ENCODE measurements around the gene MPDU1.
"Not testable (repeated sequence)": the region's sequence is repeated elsewhere in the genome, so short reads cannot be mapped to it uniquely, and the experiment has no call there.

The MPDU1 gene

DNA sequence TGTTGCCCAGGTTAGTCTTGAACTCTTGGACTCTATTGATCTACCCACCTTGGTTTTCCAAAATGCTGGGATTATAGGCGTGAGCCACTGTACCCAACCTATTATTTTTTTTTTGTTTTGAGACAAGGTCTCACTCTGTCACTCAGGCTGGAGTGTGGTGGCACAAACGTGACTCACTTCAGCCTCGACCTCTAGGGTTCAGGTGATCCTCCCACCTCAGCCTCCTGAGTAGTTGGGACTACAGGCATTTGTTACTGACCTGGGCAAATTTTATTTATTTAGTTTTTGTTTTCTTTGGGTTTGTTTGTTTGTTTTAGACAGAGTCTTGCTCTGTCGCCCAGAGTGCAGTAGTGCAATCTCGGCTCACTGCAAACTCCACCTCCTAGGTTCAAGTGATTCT lies 40.0 kb downstream of the MPDU1 start:
- no peak overlapping the region for H3K27ac ChIP-seq
- TF ChIP-seq, protein P1, sequence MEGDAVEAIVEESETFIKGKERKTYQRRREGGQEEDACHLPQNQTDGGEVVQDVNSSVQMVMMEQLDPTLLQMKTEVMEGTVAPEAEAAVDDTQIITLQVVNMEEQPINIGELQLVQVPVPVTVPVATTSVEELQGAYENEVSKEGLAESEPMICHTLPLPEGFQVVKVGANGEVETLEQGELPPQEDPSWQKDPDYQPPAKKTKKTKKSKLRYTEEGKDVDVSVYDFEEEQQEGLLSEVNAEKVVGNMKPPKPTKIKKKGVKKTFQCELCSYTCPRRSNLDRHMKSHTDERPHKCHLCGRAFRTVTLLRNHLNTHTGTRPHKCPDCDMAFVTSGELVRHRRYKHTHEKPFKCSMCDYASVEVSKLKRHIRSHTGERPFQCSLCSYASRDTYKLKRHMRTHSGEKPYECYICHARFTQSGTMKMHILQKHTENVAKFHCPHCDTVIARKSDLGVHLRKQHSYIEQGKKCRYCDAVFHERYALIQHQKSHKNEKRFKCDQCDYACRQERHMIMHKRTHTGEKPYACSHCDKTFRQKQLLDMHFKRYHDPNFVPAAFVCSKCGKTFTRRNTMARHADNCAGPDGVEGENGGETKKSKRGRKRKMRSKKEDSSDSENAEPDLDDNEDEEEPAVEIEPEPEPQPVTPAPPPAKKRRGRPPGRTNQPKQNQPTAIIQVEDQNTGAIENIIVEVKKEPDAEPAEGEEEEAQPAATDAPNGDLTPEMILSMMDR (IDR thresholded peaks at IDR 0.05): no peak
- no peak for DNase-seq (ENCODE audit: low spot score)
- H3K4me3 ChIP-seq: no peak overlapping the region

DNA sequence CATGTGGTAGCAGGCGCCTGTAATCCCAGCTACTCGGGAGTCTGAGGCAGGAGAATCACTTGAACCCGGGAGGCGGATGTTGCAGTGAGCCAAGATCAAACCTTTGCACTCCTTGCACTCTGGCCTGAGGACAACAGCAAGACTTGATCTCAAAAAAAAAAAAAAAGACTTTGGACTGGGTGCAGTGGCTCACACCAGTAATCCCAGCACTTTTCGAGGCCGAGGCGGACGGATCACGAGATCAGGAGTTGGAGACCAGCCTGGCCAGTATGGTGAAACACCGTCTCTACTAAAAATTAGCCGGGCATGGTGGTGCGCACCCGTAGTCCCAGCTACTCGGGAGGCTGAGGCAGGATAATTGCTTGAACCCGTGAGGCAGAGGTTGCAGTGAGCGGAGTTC lies 42.1 kb downstream of the MPDU1 start:
- H3K4me3 ChIP-seq; DNase-seq (ENCODE audit: low spot score); H3K27ac ChIP-seq: not testable (repeated sequence)

DNA sequence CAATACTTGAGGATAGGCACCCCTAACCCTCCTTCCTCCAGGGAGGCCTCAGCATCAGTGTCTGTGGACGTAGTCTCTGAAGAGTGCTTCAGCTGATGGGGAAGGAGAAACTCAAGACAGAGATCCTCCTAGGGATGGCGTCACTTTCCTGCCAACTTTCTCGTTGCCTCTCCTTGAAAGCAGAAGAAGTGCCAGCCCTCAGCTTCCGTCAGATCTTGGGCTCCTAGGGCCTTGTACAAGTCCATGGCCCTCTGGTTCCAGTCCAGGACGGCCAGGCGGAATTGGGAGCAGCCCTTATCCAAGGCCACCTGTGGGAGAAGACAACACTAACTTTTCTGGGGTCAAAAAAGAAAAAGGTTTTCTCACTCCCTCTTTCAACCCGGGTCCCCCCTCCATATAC lies 42.7 kb downstream of the MPDU1 start:
- TF ChIP-seq, protein P1 (IDR thresholded peaks at IDR 0.05): no peak
- no peak for DNase-seq (ENCODE audit: low spot score)
- Histone ChIP-seq H3K4me3 (peak overlapping the region; percentile 80), H3K27ac (peak overlapping the region in 1 of 2 donors; percentile 77)

DNA sequence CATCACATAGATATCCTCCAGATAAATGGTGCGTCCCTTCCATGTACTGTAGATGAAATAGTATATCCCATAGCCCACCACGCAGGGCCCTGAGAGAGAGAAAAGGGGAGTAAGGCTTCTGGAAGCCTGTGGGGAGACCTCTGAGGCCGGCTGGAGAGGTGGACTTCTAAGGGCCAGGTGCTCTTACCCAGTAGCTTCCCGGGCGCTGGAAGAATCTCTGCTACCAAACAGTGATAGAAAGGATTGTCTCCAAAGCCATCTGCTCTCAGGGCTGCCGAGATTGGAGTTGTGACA lies 43.3 kb downstream of the MPDU1 start:
- no peak for DNase-seq (ENCODE audit: low spot score)
- H3K27ac ChIP-seq: peak overlapping the region; percentile 68 to 77
- peak overlapping the region; percentile 80 for H3K4me3 ChIP-seq
- TF ChIP-seq, protein P1 (IDR thresholded peaks at IDR 0.05): no peak

DNA sequence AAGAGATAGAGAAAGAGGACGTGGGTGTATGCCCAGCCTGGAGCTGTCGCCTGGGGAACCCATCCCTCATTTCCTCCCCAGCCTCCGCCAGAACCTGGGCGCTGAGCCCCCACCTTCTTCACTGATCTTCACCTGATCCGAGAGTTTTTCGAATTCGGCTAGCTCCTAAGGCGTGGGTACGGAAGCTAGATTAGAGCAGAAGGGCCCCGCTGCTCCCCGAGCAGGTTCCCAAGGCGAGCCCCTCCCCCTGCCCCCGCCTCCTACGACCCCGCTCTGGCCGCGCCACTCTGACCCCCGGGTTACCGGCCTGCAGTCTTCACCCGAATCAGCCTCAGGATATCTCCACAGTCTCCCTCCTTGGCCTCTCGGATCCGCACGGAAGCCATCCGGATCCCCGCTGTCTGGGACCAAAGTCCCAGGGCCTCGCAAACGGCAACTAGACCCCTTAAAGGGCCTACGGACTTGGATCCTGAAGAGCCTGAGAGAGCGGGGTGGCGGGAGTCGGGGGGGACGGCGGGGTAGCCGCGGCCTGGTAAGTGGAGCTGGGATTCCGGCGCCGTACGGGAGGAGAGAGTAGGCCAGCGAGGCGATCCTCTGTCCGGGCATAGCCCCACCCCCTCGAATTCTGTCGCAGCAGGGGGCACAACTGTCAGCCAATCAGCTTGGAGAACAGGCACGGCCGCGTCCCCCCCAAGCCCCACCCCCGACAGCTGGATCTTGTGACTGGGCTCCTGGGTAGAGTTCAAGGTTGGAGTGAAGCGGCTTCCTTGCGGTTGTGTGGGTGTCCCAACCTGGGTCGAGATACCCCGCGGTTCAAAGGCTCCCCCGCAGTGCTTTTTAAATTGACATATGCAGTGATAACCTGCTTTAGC lies 43.8 kb downstream of the MPDU1 start, which contains the start of gene SAT2:
Gene SAT2 (minus strand): TSS at position 572 of the 872 bp plus-strand sequence. CDS start 186 bp downstream, at position 386.
- H3K4me3 ChIP-seq: peak within 1 kb of the TSS; percentile 80
- peak; percentile 97 for DNase-seq (ENCODE audit: low spot score)
- peak within 1 kb of the TSS; percentile 68 to 77 for H3K27ac ChIP-seq
- TF ChIP-seq, protein P1 (IDR thresholded peaks at IDR 0.05): no peak

DNA sequence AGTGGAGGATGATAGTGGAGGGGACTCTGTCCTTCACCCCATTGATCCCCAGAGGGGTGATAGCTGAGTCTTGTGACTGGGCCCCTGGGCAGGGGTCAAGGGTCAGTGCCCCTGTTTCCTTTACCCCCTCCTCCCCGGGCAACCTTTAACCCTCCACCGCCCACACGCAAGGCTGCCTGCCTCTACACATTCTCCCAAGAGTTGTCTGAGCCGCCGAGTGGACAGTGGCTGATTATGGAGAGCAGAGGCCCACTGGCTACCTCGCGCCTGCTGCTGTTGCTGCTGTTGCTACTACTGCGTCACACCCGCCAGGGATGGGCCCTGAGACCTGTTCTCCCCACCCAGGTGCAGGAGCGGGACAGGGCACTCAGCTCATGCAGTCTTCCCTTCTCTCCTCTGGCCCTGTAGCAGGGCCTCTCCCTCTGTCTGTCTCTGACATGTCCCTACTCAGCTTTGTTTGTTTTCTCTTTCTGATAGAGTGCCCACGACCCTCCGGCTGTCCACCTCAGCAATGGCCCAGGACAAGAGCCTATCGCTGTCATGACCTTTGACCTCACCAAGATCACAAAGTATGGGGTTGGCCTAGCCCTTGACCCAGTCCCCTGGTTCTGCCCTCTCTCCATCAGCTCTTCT lies 46.4 kb downstream of the MPDU1 start, which contains the start of gene SHBG:
Gene SHBG (plus strand): TSS at position 197 of the 633 bp plus-strand sequence. CDS start 38 bp downstream, at position 235.
- H3K4me3 ChIP-seq: no peak within 1 kb of the TSS
- DNase-seq (ENCODE audit: low spot score): no peak
- H3K27ac ChIP-seq: no peak within 1 kb of the TSS
- TF ChIP-seq, protein P1 (IDR thresholded peaks at IDR 0.05): no peak

DNA sequence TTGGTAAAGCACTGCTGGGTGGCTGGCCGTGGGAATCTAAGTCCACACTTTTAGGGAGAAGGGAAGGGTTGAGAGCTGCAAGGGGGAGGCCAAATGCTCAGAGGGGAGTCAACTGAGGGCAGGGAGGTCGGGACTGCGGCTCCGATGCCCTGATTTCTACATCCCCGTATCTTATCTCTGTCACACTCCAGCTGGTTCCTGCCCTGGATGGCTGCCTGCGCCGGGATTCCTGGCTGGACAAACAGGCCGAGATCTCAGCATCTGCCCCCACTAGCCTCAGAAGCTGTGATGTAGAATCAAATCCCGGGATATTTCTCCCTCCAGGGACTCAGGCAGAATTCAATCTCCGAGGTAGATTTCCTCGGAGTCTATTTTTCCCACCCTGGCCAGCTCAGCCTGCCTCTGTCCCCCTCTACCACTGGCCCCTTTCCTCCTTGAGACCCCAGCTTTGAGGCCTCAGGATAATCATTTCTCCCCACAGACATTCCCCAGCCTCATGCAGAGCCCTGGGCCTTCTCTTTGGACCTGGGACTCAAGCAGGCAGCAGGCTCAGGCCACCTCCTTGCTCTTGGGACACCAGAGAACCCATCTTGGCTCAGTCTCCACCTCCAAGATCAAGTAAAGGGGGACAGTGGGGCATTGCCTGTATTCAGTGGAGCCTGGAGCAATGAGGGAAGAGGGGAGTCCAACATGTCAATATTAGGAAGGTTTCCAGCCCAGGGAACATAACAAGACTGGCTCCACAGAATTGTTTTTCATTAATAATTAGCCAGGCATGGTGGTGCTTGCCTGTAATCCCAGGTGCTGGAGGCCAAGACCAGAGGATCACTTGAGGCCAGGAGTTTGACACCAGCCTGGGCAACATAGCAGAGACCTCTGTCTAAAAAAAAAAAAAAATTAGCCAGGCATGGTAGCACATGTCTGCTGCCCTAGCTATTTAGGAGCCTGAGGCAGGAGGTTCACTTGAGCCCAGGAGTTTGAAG lies 48.0 kb downstream of the MPDU1 start:
- no peak for DNase-seq (ENCODE audit: low spot score)
- TF ChIP-seq, protein P1 (IDR thresholded peaks at IDR 0.05): no peak
- Histone ChIP-seq H3K27ac (no peak overlapping the region), H3K4me3 (no peak overlapping the region)

Measured in coronary artery (tissue), 2 donors.